ENCODE measurements around the gene FAM9A.

The FAM9A gene

DNA sequence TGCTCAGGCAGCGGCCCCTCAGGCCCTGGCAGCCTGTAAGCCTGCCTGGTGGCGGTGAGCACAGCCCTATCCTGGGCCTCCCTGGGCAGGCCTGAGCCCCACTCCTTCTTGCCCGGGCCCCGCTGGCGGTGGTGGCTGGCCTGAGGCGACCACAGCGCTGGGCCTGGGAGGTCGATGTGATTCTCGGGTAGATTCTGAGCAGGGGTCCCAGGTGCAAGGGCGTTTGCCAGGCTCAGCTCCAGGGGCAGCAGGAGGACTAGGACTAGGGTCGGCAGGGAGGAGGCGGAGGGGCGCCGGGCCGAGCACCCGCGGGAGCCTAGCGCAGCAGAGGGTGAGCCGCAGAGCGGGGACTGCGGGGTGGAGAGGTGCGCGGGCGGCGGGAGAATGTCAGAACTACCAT is 17.0 kb downstream of the FAM9A start:
- H3K9me2 ChIP-seq (ENCODE audit: low read depth, low read length) = no peaks in the 10 kb centered on the region
- H3K9me3 ChIP-seq (ENCODE audit: low read length) = no peaks in the 10 kb centered on the region
- H3K27me3 ChIP-seq (ENCODE audit: insufficient read depth, low read length) = no peaks in the 10 kb centered on the region
- H3F3A ChIP-seq (ENCODE audit: insufficient read depth, low read length) = no peaks in the 10 kb centered on the region
- H3K4me3 ChIP-seq (ENCODE audit: low read depth, low read length, poor library complexity, severe bottlenecking) = no peak overlapping the region
- H4K20me1 ChIP-seq (ENCODE audit: insufficient read depth, low read length) = no peaks in the 10 kb centered on the region
- TF ChIP-seq, protein P1, sequence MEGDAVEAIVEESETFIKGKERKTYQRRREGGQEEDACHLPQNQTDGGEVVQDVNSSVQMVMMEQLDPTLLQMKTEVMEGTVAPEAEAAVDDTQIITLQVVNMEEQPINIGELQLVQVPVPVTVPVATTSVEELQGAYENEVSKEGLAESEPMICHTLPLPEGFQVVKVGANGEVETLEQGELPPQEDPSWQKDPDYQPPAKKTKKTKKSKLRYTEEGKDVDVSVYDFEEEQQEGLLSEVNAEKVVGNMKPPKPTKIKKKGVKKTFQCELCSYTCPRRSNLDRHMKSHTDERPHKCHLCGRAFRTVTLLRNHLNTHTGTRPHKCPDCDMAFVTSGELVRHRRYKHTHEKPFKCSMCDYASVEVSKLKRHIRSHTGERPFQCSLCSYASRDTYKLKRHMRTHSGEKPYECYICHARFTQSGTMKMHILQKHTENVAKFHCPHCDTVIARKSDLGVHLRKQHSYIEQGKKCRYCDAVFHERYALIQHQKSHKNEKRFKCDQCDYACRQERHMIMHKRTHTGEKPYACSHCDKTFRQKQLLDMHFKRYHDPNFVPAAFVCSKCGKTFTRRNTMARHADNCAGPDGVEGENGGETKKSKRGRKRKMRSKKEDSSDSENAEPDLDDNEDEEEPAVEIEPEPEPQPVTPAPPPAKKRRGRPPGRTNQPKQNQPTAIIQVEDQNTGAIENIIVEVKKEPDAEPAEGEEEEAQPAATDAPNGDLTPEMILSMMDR (IDR thresholded peaks at IDR 0.05; ENCODE audit: low read length) = no peak
- no peak for TF ChIP-seq EZH2 (IDR thresholded peaks at IDR 0.05; ENCODE audit: borderline replicate concordance, low read length)
- no peaks in the 10 kb centered on the region for H3K36me3 ChIP-seq (ENCODE audit: insufficient read depth, low read length)
- H3K9ac ChIP-seq (ENCODE audit: low read length) = no peak overlapping the region
- no peak overlapping the region for H2AFZ ChIP-seq (ENCODE audit: low read length)
- H3K27ac ChIP-seq (ENCODE audit: low read depth, low read length, poor library complexity, severe bottlenecking) = no peak overlapping the region
- H3K79me2 ChIP-seq (ENCODE audit: insufficient read depth, low read length) = no peaks in the 10 kb centered on the region
- H3K4me1 ChIP-seq (ENCODE audit: insufficient read depth, low read length, severe bottlenecking) = no peaks in the 10 kb centered on the region
- H3K4me2 ChIP-seq (ENCODE audit: low read length) = no peak overlapping the region

DNA sequence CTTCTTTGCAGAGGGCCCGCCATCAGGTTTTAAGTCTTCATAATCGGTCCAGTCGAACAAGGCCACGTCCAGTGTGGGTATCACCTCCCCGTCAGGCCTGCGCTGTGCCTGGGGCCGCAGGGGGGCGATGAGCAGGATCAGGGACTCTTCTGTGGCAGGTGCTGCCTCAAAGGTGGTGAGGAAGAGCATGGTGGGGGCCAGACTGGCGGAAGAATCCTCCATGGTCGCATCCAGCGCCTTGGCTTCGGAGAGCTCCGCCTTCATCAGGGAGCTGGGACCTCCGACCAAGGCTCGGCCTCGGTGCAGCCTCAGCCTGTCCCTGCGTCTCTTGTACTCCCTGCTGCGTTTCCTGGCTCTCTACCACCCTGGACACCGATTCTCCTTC is 17.5 kb downstream of the FAM9A start:
- no peak overlapping the region for H3K27ac ChIP-seq (ENCODE audit: low read depth, low read length, poor library complexity, severe bottlenecking)
- H2AFZ ChIP-seq (ENCODE audit: low read length) = no peak overlapping the region
- no peaks in the 10 kb centered on the region for H3K9me3 ChIP-seq (ENCODE audit: low read length)
- no peaks in the 10 kb centered on the region for H3F3A ChIP-seq (ENCODE audit: insufficient read depth, low read length)
- H3K79me2 ChIP-seq (ENCODE audit: insufficient read depth, low read length) = no peaks in the 10 kb centered on the region
- H3K4me1 ChIP-seq (ENCODE audit: insufficient read depth, low read length, severe bottlenecking) = no peaks in the 10 kb centered on the region
- TF ChIP-seq, protein P1 (IDR thresholded peaks at IDR 0.05; ENCODE audit: low read length) = no peak
- no peak for TF ChIP-seq EZH2 (IDR thresholded peaks at IDR 0.05; ENCODE audit: borderline replicate concordance, low read length)
- no peaks in the 10 kb centered on the region for H4K20me1 ChIP-seq (ENCODE audit: insufficient read depth, low read length)
- no peak overlapping the region for H3K4me2 ChIP-seq (ENCODE audit: low read length)
- H3K4me3 ChIP-seq (ENCODE audit: low read depth, low read length, poor library complexity, severe bottlenecking) = no peak overlapping the region
- H3K9me2 ChIP-seq (ENCODE audit: low read depth, low read length) = no peaks in the 10 kb centered on the region
- H3K9ac ChIP-seq (ENCODE audit: low read length) = no peak overlapping the region
- no peaks in the 10 kb centered on the region for H3K36me3 ChIP-seq (ENCODE audit: insufficient read depth, low read length)
- no peaks in the 10 kb centered on the region for H3K27me3 ChIP-seq (ENCODE audit: insufficient read depth, low read length)

DNA sequence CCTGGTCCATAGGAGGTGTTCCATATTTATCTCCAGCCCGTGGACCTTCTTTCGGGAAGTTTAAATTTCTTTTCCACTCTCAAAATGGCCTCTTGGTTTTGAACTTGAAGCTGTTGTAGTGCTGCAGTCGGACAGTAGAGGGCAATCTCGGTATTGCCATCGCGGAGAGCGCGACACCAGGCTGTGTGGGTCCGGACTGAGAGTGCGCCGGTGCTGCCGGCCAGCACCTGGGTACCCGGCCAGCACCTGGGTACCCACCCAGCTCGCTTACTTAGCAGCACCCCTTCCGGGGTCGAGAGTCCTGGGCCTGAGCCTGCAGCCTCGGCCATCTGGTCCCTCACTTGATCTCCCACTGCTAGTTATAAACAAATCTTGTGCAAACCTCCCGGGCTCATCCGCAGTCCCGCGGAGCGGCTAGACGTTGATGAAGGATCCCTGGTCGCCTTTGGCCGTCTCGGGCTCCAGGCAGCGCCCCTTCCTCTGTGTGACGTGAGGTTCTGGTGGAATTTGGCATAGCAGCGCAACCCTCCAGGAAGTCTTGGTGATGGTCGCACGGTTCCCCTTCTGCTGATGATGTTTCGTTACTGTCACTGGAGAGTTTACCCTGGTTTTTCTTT is 18.0 kb downstream of the FAM9A start:
- Histone ChIP-seq H3K9me3 (ENCODE audit: low read length) (no peaks in the 10 kb centered on the region), H3K4me3 (ENCODE audit: low read depth, low read length, poor library complexity, severe bottlenecking) (no peak overlapping the region), H3K9ac (ENCODE audit: low read length) (no peak overlapping the region), H3K79me2 (ENCODE audit: insufficient read depth, low read length) (no peaks in the 10 kb centered on the region), H3K27ac (ENCODE audit: low read depth, low read length, poor library complexity, severe bottlenecking) (no peak overlapping the region), H3K4me1 (ENCODE audit: insufficient read depth, low read length, severe bottlenecking) (no peaks in the 10 kb centered on the region), H4K20me1 (ENCODE audit: insufficient read depth, low read length) (no peaks in the 10 kb centered on the region), H3K9me2 (ENCODE audit: low read depth, low read length) (no peaks in the 10 kb centered on the region), H2AFZ (ENCODE audit: low read length) (no peak overlapping the region), H3K36me3 (ENCODE audit: insufficient read depth, low read length) (no peaks in the 10 kb centered on the region), H3K27me3 (ENCODE audit: insufficient read depth, low read length) (no peaks in the 10 kb centered on the region), H3F3A (ENCODE audit: insufficient read depth, low read length) (no peaks in the 10 kb centered on the region), H3K4me2 (ENCODE audit: low read length) (peak overlapping the region; percentile 45; the same call in 1 of the 2 replicates)
- no peak for TF ChIP-seq EZH2 (IDR thresholded peaks at IDR 0.05; ENCODE audit: borderline replicate concordance, low read length)
- TF ChIP-seq, protein P1 (IDR thresholded peaks at IDR 0.05; ENCODE audit: low read length) = peak; percentile 54

Data from OCI-LY1 (cell line).